A549 (cell line): ENCODE measurements around the gene FHIP1B.

Experiments used
- CBX8 ChIP-seq: fragments of 200-600 bp; sonication (generic); IDR thresholded peaks from 2 replicates; pipeline ENCODE4 v1.6.1; 2016
- CHD4 ChIP-seq: fragments of 200-600 bp; sonication (generic); IDR thresholded peaks from 2 replicates; pipeline ENCODE4 v1.6.1; 2016; ENCODE audit warnings: antibody characterized with exemption, mild to moderate bottlenecking, borderline replicate concordance
- CTCF ChIP-seq: fragments of >200 bp; sonication (Bioruptor Twin); formaldehyde crosslinking; IDR thresholded peaks from 3 replicates; pipeline ENCODE4 v1.5.1; 2016
- EHMT2 ChIP-seq: fragments of 200-600 bp; sonication (generic); IDR thresholded peaks from 2 replicates; pipeline ENCODE4 v1.6.1; 2016; ENCODE audit warnings: antibody characterized with exemption, low read depth, mild to moderate bottlenecking, moderate library complexity
- JUNB ChIP-seq: fragments of >200 bp; sonication (Bioruptor Twin); formaldehyde crosslinking; IDR thresholded peaks from 2 replicates; pipeline ENCODE4 v1.6.1; 2016

GRCh38 chr11:6271598-6271997 is 37.2 kb upstream of the FHIP1B start:
- TF ChIP-seq EHMT2 (no peak), CTCF (no peak), CBX8 (no peak), CHD4 (no peak), JUNB (no peak)
